Measurements from ENCODE around the gene ERICH6B. TPM values are rescaled to one million over a fixed set of nuclear protein-coding genes. Genes with fewer than 3 reads are reported as not detected.

Gene ERICH6B
- total and polyA plus RNA-seq, 2 of the 8 experiments (the other 6 are each of a cell fraction or from before 2014, with no cell fraction given): not detected

- Histone ChIP-seq H3K56ac (replicated peaks; ENCODE audit: insufficient read length, low read depth, low read length) (no peak overlapping the region), H2BK15ac (ENCODE audit: low read length) (no peak overlapping the region), H4K8ac (ENCODE audit: extremely low read depth, insufficient read depth, low read length) (no peak overlapping the region), H3K36me3 (ENCODE audit: control insufficient read depth in 2 of 4, insufficient read depth in 4 of 4, low read length in 3 of 4) (no peaks in the 10 kb centered on the region), H2BK5ac (ENCODE audit: low read depth, low read length) (no peak overlapping the region), H3K18ac (ENCODE audit: extremely low read depth, low read length) (no peak overlapping the region), H2AFZ (ENCODE audit: low read length) (no peak overlapping the region), H3K4me3 (ENCODE audit: extremely low read depth in 1 of 4, insufficient read depth in 2 of 4, low read depth in 3 of 4, low read length in 4 of 4) (no peak overlapping the region), H3K14ac (ENCODE audit: insufficient read length) (no peak overlapping the region), H3K27me3 (replicated peaks in 1 of 4; ENCODE audit: control insufficient read depth in 3 of 4, extremely low read depth in 1 of 4, insufficient read depth in 3 of 4, low read length in 3 of 4) (no peaks in the 10 kb centered on the region), H3K9ac (replicated peaks in 1 of 4; ENCODE audit: extremely low read depth in 1 of 4, low read depth in 3 of 4, low read length in 3 of 4) (no peak overlapping the region), H3K4me1 (replicated peaks in 1 of 4; ENCODE audit: control insufficient read depth in 3 of 4, insufficient read depth in 4 of 4, low read length in 3 of 4) (no peaks in the 10 kb centered on the region), H2BK20ac (ENCODE audit: low read length) (no peak overlapping the region), H4K5ac (ENCODE audit: insufficient read length, low read depth, low read length) (no peak overlapping the region), H3K9me3 (ENCODE audit: insufficient read depth in 2 of 2, low read depth in 1 of 2, low read length in 1 of 2) (no peaks in the 10 kb centered on the region), H3K23me2 (ENCODE audit: low read depth, low read length) (no peaks in the 10 kb centered on the region; the same call in 1 of the 2 replicates), H3K79me1 (ENCODE audit: low read depth, low read length) (no peaks in the 10 kb centered on the region), H3K27ac (ENCODE audit: low read depth, low read length) (no peak overlapping the region), H2AK5ac (ENCODE audit: low read depth, low read length) (no peak overlapping the region), H4K91ac (replicated peaks; ENCODE audit: insufficient read length, low read length) (no peak overlapping the region), H2BK120ac (replicated peaks; ENCODE audit: low read depth, low read length) (no peak overlapping the region), H4K20me1 (replicated peaks in 1 of 2; ENCODE audit: control insufficient read depth in 1 of 2, insufficient read depth in 2 of 2, low read length in 2 of 2) (no peaks in the 10 kb centered on the region), H3K4ac (replicated peaks; ENCODE audit: insufficient read length, low read depth, low read length) (no peak overlapping the region), H3K79me2 (ENCODE audit: control insufficient read depth in 1 of 2, insufficient read depth in 2 of 2, low read length in 2 of 2) (no peaks in the 10 kb centered on the region), H3K23ac (ENCODE audit: insufficient read length) (no peak overlapping the region), H2BK12ac (ENCODE audit: low read depth, low read length) (no peak overlapping the region), H3K4me2 (ENCODE audit: insufficient read depth in 1 of 2, low read depth in 2 of 2, low read length in 2 of 2) (no peak overlapping the region)
- WGBS, 2 experiments (ENCODE audit: extremely low coverage in 1 of 2, insufficient coverage in 1 of 2, insufficient read length in 1 of 2, insufficient replicate concordance in 2 of 2, low coverage in 1 of 2, low lambda C conversion rate in 2 of 2, missing lambda C conversion rate in 1 of 2): 75% methylated on average over 2 of the region's 2 CpGs; no CpG with 5 or more reads in 1 of the 2 experiments
- CTCF ChIA-PET (ENCODE audit: partially characterized antibody): no interaction called here
- POLR2A ChIA-PET (ENCODE audit: partially characterized antibody): no interaction called here
- DNase-seq (ENCODE audit: low read depth in 1 of 2, low spot score in 2 of 2) (no peak), FAIRE-seq (no peak)
- TF ChIP-seq SP2 (IDR thresholded peaks at IDR 0.05; ENCODE audit: low read length): no peak
- no peak for TF ChIP-seq PHF8 (conservative IDR thresholded peaks at IDR 0.05; ENCODE audit: low read depth, low read length)
- TF ChIP-seq CEBPB (IDR thresholded peaks at IDR 0.05; ENCODE audit: low read depth, low read length): no peak
- TF ChIP-seq CHD2 (IDR thresholded peaks at IDR 0.05; ENCODE audit: low read length): no peak
- TF ChIP-seq KDM5A (IDR thresholded peaks at IDR 0.05; ENCODE audit: low read length): no peak
- TF ChIP-seq SUZ12 (IDR thresholded peaks at IDR 0.05; ENCODE audit: low read length): no peak
- TF ChIP-seq KDM1A (IDR thresholded peaks at IDR 0.05; ENCODE audit: borderline replicate concordance, low read length): no peak
- TF ChIP-seq TBP (IDR thresholded peaks at IDR 0.05; ENCODE audit: low read depth, low read length): no peak
- no peak for TF ChIP-seq HDAC2 (IDR thresholded peaks at IDR 0.05; ENCODE audit: borderline replicate concordance in 1 of 2, low read depth in 2 of 2, low read length in 2 of 2)
- no peak for TF ChIP-seq GTF2F1 (IDR thresholded peaks at IDR 0.05; ENCODE audit: borderline replicate concordance, low read depth, low read length)
- TF ChIP-seq CBX5 (IDR thresholded peaks at IDR 0.05; ENCODE audit: low read depth, low read length): no peak
- TF ChIP-seq MAFK (IDR thresholded peaks at IDR 0.05; ENCODE audit: low read depth, low read length): no peak
- no peak for TF ChIP-seq CREB1 (IDR thresholded peaks at IDR 0.05)
- TF ChIP-seq TEAD4 (IDR thresholded peaks at IDR 0.05; ENCODE audit: low read depth, low read length): no peak
- TF ChIP-seq TCF12 (IDR thresholded peaks at IDR 0.05; ENCODE audit: low read depth, low read length): no peak
- no peak for TF ChIP-seq NANOG (IDR thresholded peaks at IDR 0.05; ENCODE audit: insufficient read depth, low read depth, low read length, poor library complexity, severe bottlenecking)
Measured at GRCh38 chr13:45595965-45596364, 19.6 kb downstream of the ERICH6B start.
